Motor neuron (in vitro differentiated cells): ENCODE measurements around the gene BCCIP. TPM values are rescaled to one million over a fixed set of nuclear protein-coding genes. Genes with fewer than 3 reads are reported as not detected.

Source experiments
- ATAC-seq, 8 experiments: fragments of 200-7000 bp; cut with Tn5 transposase; replicated peaks in 6 of 8; 2 replicates each; pipeline ENCODE4 v1.8.0; 2021; ENCODE audit warnings: mild to moderate bottlenecking in 8 of 8, moderate library complexity in 8 of 8
- H3K27ac ChIP-seq, 2 donors: fragments of 250-450 bp; sonication (Bioruptor Pico); 2 replicates each; pipeline ENCODE4 v1.9.0; 2021; ENCODE audit warnings: antibody characterized with exemption in 2 of 2, mild to moderate bottlenecking in 2 of 2, moderate library complexity in 1 of 2
- H3K4me1 ChIP-seq, 2 donors: fragments of 250-450 bp; sonication (Bioruptor Pico); replicated peaks in 1 of 2; 2 replicates each; pipeline ENCODE4 v1.6.1; 2021; ENCODE audit warnings: antibody characterized with exemption in 2 of 2, mild to moderate bottlenecking in 2 of 2, moderate library complexity in 1 of 2
- H3K4me3 ChIP-seq, 5 donors: fragments of 250-450 bp; sonication (Bioruptor Pico); 2 replicates each; pipeline ENCODE4 v1.9.0; 2021; ENCODE audit warnings: antibody characterized with exemption in 5 of 5, mild to moderate bottlenecking in 5 of 5, moderate library complexity in 4 of 5
- whole genome bisulfite sequencing, 10 experiments: fragments of 450-650 bp; shearing (Covaris generic); methylation state at CpG; one replicate each; pipeline ENCODE4 v1.0.0; 2022; 5-methylcytosine and 5-hydroxymethylcytosine counted together
- in situ Hi-C, 9 experiments: fragments of 400-800 bp; cut with MboI; loops; one replicate each; pipeline ENCODE4 v1.15.0; 2021; ENCODE audit warnings: low sequenced_read_pairs in 9 of 9, low pct_unique_long_range_greater_than_20kb in 2 of 9; ENCODE audit not compliant: unreplicated experiment in 9 of 9
- total RNA-seq, 8 experiments: library from RNA; unstranded; fragments of 300-600 nt; gene quantifications; 2 replicates each; pipeline versions ENCODE4 v1.2.3 to v1.2.4, GENCODE V29; 2022

Gene BCCIP
- total RNA-seq, 8 experiments from 2014 or later: 47.9 to 109 (median 73.8) TPM

- Histone ChIP-seq H3K27ac (no peak overlapping the region), H3K4me3 (no peak overlapping the region), H3K4me1 (peaks cover 0 to 7% of the 10 kb centered on the region in 2 donors)
- ATAC-seq: peak in 1 of 8 experiments; percentile 40
- in situ Hi-C loops: no loop called here
- WGBS, 10 experiments: 56 to 100% (median 97%) methylated on average over 1 to 2 of the region's 2 CpGs; no CpG with 5 or more reads in 4 of the 10 experiments
Observed at GRCh38 chr10:125857185-125857760, 33.9 kb downstream of the BCCIP start.

- Histone ChIP-seq H3K4me3 (no peak overlapping the region), H3K4me1 (no peaks in the 10 kb centered on the region), H3K27ac (no peak overlapping the region)
- 84 to 100% (median 98%) methylated on average over 2 to 4 of the region's 4 CpGs; no CpG with 5 or more reads in 1 of the 10 experiments for WGBS, 10 experiments
- no peak for ATAC-seq
- in situ Hi-C loops: no loop called here
Observed at GRCh38 chr10:125859128-125859817, 35.9 kb downstream of the BCCIP start.

- in situ Hi-C loops: no loop called here
- H3K27ac ChIP-seq: no peak overlapping the region
- ATAC-seq: no peak
- WGBS, 10 experiments: 40 to 100% (median 80%) methylated on average over 1 to 3 of the region's 3 CpGs; no CpG with 5 or more reads in 2 of the 10 experiments
- H3K4me1 ChIP-seq: no peaks in the 10 kb centered on the region
- H3K4me3 ChIP-seq: no peak overlapping the region
Observed at GRCh38 chr10:125865120-125865519, 41.8 kb downstream of the BCCIP start.

GRCh38 chr10:125866421-125867029 lies 43.2 kb downstream of the BCCIP start:
- 78 to 100% (median 96%) methylated on average over 1 to 7 of the region's 7 CpGs; no CpG with 5 or more reads in 3 of the 10 experiments for WGBS, 10 experiments
- in situ Hi-C loops: no loop called here
- Histone ChIP-seq H3K27ac (no peak overlapping the region), H3K4me3 (no peak overlapping the region), H3K4me1 (no peaks in the 10 kb centered on the region)
- ATAC-seq: no peak

GRCh38 chr10:125868372-125868975 lies 45.1 kb downstream of the BCCIP start:
- Histone ChIP-seq H3K27ac (no peak overlapping the region), H3K4me3 (no peak overlapping the region), H3K4me1 (no peaks in the 10 kb centered on the region)
- in situ Hi-C loops: no loop called here
- peak in 3 of 8 experiments; percentile 46 to 66 (median 59) for ATAC-seq
- WGBS, 10 experiments: 53 to 83% (median 64%) methylated on average over 3 to 7 of the region's 7 CpGs; no CpG with 5 or more reads in 1 of the 10 experiments

GRCh38 chr10:125871338-125871737 lies 48.0 kb downstream of the BCCIP start:
- WGBS, 10 experiments: 85 to 100% (median 99%) methylated on average over 1 to 4 of the region's 4 CpGs
- in situ Hi-C loops: no loop called here

GRCh38 chr10:125878957-125879835 lies 55.9 kb downstream of the BCCIP start:
- H3K4me1 ChIP-seq: peaks cover 11 to 24% of the 10 kb centered on the region in 2 donors
- peak overlapping the region in 1 of 5 donors; percentile 10 for H3K4me3 ChIP-seq
- in situ Hi-C loops: no loop called here
- no peak overlapping the region for H3K27ac ChIP-seq
- peak in 7 of 8 experiments; percentile 27 to 78 (median 72) for ATAC-seq
- 6 to 100% (median 68%) methylated on average over 1 to 7 of the region's 11 CpGs for WGBS, 10 experiments

More at GRCh38 chr10:125871338-125871737, 48.0 kb downstream of the BCCIP start:
- peak in 1 of 8 experiments; percentile 35 for ATAC-seq
- no peaks in the 10 kb centered on the region for H3K4me1 ChIP-seq
- H3K4me3 ChIP-seq: no peak overlapping the region
- H3K27ac ChIP-seq: no peak overlapping the region

GRCh38 chr10:125880719-125881118 lies 57.4 kb downstream of the BCCIP start:
- ATAC-seq: peak in 5 of 8 experiments; percentile 34 to 89 (median 64)
- Histone ChIP-seq H3K4me1 (peaks cover 11 to 24% of the 10 kb centered on the region in 2 donors), H3K27ac (peak overlapping the region; percentile 18 to 75), H3K4me3 (peak overlapping the region in 2 of 5 donors; percentile 2 to 5)
- WGBS, 10 experiments: 7 to 80% (median 32%) methylated on average over 1 to 6 of the region's 6 CpGs
- in situ Hi-C loops: no loop called here

- Histone ChIP-seq H3K27ac (peak within 1 kb of the TSS; percentile 47 to 75), H3K4me1 (peaks cover 11 to 24% of the 10 kb centered on the region in 2 donors), H3K4me3 (peak within 1 kb of the TSS in 2 of 5 donors; percentile 2 to 10)
- in situ Hi-C loops: no loop called here
- ATAC-seq: peak in 5 of 8 experiments; percentile 67 to 87 (median 86)
- WGBS, 10 experiments: 0 to 90% (median 13%) methylated on average over 1 to 4 of the region's 4 CpGs; no CpG with 5 or more reads in 2 of the 10 experiments
Observed at GRCh38 chr10:125881192-125881591, 57.8 kb downstream of the BCCIP start, which contains the start of gene DHX32. Gene DHX32 (minus strand): TSS chr10:125881292. CDS start chr10:125880824, 468 bp downstream.

GRCh38 chr10:125882596-125882995 lies 59.2 kb downstream of the BCCIP start:
- Histone ChIP-seq H3K4me1 (peaks cover 11 to 24% of the 10 kb centered on the region in 2 donors), H3K27ac (no peak overlapping the region), H3K4me3 (no peak overlapping the region)
- 85 to 100% (median 95%) methylated on average over 1 of the region's 1 CpG; no CpG with 5 or more reads in 4 of the 10 experiments for WGBS, 10 experiments
- in situ Hi-C loops: no loop called here
- ATAC-seq: no peak

- ATAC-seq: peak in 2 of 8 experiments; percentile 73 to 74
- WGBS, 10 experiments: 50 to 100% (median 92%) methylated on average over 1 to 3 of the region's 3 CpGs; no CpG with 5 or more reads in 4 of the 10 experiments
- no peak overlapping the region for H3K4me3 ChIP-seq
- peaks cover 11 to 24% of the 10 kb centered on the region in 2 donors for H3K4me1 ChIP-seq
- in situ Hi-C loops: no loop called here
- no peak overlapping the region for H3K27ac ChIP-seq
Observed at GRCh38 chr10:125883211-125883610, 59.9 kb downstream of the BCCIP start.
